HEK293 (cell line): ENCODE results near the gene YAE1.

Experiments used
- CTCF ChIA-PET: fragments of 350-600 bp; formaldehyde crosslinking; extraction: SDS; loops from one replicate; lab custom pipeline; 2021; ENCODE audit warnings: antibody characterized with exemption; lab: Yijun Ruan, JAX
- POLR2A ChIA-PET: fragments of 300-600 bp; formaldehyde crosslinking; extraction: SDS; loops from one replicate; lab custom pipeline; 2020; ENCODE audit warnings: antibody characterized with exemption, inconsistent platforms; lab: Yijun Ruan, JAX
- H3K27ac ChIP-seq: fragments of 200-500 bp; sonication (Bioruptor generic); 2 replicates; pipeline ENCODE4 v1.5.1; 2014; ENCODE audit warnings: low read depth, low read length, control low read depth, inconsistent platforms; ENCODE audit errors: extremely low read depth
- H3K36me3 ChIP-seq, 2 experiments: fragments of 200-500 bp in 1 of 2; sonication (Bioruptor generic) in 1 of 2; 1 replicate in 1 of 2; 2 replicates in 1 of 2; pipeline ENCODE4 v1.5.1; 2014 to 2017; ENCODE audit warnings: inconsistent platforms in 2 of 2, low read length in 2 of 2; ENCODE audit not compliant: control insufficient read depth in 2 of 2, insufficient read depth in 1 of 2
- H3K4me1 ChIP-seq: fragments of 200-500 bp; sonication (Bioruptor generic); 2 replicates; pipeline ENCODE4 v1.5.1; 2014; ENCODE audit warnings: mild to moderate bottlenecking, low read length, inconsistent platforms; ENCODE audit not compliant: control insufficient read depth, insufficient read depth
- H3K4me3 ChIP-seq: 2 replicates; pipeline ENCODE4 v1.5.1; 2011; ENCODE audit warnings: low read depth, mild to moderate bottlenecking, control low read depth, low read length, moderate library complexity
- H3K9me3 ChIP-seq: fragments of 200-500 bp; sonication (Bioruptor generic); 2 replicates; pipeline ENCODE4 v1.5.1; 2014; ENCODE audit warnings: low read depth, low read length, inconsistent platforms; ENCODE audit not compliant: control insufficient read depth, insufficient read depth
- EGR2 ChIP-seq: fragments of 450-650 bp; formaldehyde crosslinking; IDR thresholded peaks from 2 replicates; pipeline ENCODE4 v1.5.1; 2016; ENCODE audit warnings: low read depth, missing biosample characterization, missing genetic modification characterization
- MYNN ChIP-seq: fragments of 450-650 bp; formaldehyde crosslinking; IDR thresholded peaks from 2 replicates; pipeline ENCODE4 v1.5.1; 2016; ENCODE audit warnings: missing biosample characterization, missing genetic modification characterization, borderline replicate concordance
- SP7 ChIP-seq: fragments of 450-650 bp; formaldehyde crosslinking; IDR thresholded peaks from 2 replicates; pipeline ENCODE4 v1.5.1; 2016; ENCODE audit warnings: missing biosample characterization, missing genetic modification characterization
- ZBTB8A ChIP-seq: fragments of 450-650 bp; formaldehyde crosslinking; IDR thresholded peaks from 2 replicates; pipeline ENCODE4 v1.5.1; 2016; ENCODE audit warnings: missing biosample characterization, missing genetic modification characterization
- ZNF138 ChIP-seq: fragments of 450-650 bp; formaldehyde crosslinking; IDR thresholded peaks from 2 replicates; pipeline ENCODE4 v1.5.1; 2016; ENCODE audit warnings: missing biosample characterization, missing genetic modification characterization, borderline replicate concordance
- ZNF184 ChIP-seq: fragments of 450-650 bp; IDR thresholded peaks from 2 replicates; pipeline ENCODE4 v1.5.1; 2018; ENCODE audit warnings: missing biosample characterization, mild to moderate bottlenecking, missing genetic modification characterization
- ZNF223 ChIP-seq: fragments of 450-650 bp; formaldehyde crosslinking; IDR thresholded peaks from 2 replicates; pipeline ENCODE4 v1.5.1; 2016; ENCODE audit warnings: missing biosample characterization, missing genetic modification characterization
- ZNF24 ChIP-seq: fragments of 450-650 bp; formaldehyde crosslinking; IDR thresholded peaks from 2 replicates; pipeline ENCODE4 v1.5.1; 2016; ENCODE audit warnings: missing biosample characterization, missing genetic modification characterization
- ZNF302 ChIP-seq: fragments of 450-650 bp; formaldehyde crosslinking; IDR thresholded peaks from 2 replicates; pipeline ENCODE4 v1.5.1; 2016; ENCODE audit warnings: missing biosample characterization, missing genetic modification characterization, low read depth
- ZNF560 ChIP-seq: fragments of 450-650 bp; formaldehyde crosslinking; IDR thresholded peaks from 2 replicates; pipeline ENCODE4 v1.5.1; 2017; ENCODE audit warnings: missing biosample characterization, missing genetic modification characterization, borderline replicate concordance
- ZNF561 ChIP-seq: fragments of 450-650 bp; IDR thresholded peaks from 2 replicates; pipeline ENCODE4 v1.5.1; 2018; ENCODE audit warnings: missing biosample characterization, missing genetic modification characterization, borderline replicate concordance
- ZNF654 ChIP-seq: fragments of 450-650 bp; formaldehyde crosslinking; IDR thresholded peaks from 2 replicates; pipeline ENCODE4 v1.5.1; 2016; ENCODE audit warnings: low read depth, missing biosample characterization, missing genetic modification characterization
- ZNF785 ChIP-seq: fragments of 450-650 bp; formaldehyde crosslinking; IDR thresholded peaks from 2 replicates; pipeline ENCODE4 v1.5.1; 2016; ENCODE audit warnings: missing biosample characterization, missing genetic modification characterization
- ZSCAN16 ChIP-seq: fragments of 450-650 bp; formaldehyde crosslinking; IDR thresholded peaks from 2 replicates; pipeline ENCODE4 v1.5.1; 2016; ENCODE audit warnings: missing biosample characterization, missing genetic modification characterization
- TF ChIP-seq, protein P1 (sequence below): fragments of 450-650 bp; formaldehyde crosslinking; IDR thresholded peaks from 2 replicates; pipeline ENCODE4 v1.5.1; 2016; ENCODE audit warnings: missing biosample characterization, missing genetic modification characterization, low read depth
- TF ChIP-seq, protein P2 (sequence below): fragments of 450-650 bp; formaldehyde crosslinking; IDR thresholded peaks from 2 replicates; pipeline ENCODE4 v1.5.1; 2016; ENCODE audit warnings: missing biosample characterization, missing genetic modification characterization
- TF ChIP-seq, protein P3 (sequence below): fragments of 450-650 bp; formaldehyde crosslinking; IDR thresholded peaks from 2 replicates; pipeline ENCODE4 v1.5.1; 2016; ENCODE audit warnings: missing biosample characterization, missing genetic modification characterization
- TF ChIP-seq, protein P4 (sequence below): fragments of 450-650 bp; IDR thresholded peaks from 2 replicates; pipeline ENCODE4 v1.5.1; 2018; ENCODE audit warnings: missing biosample characterization, missing genetic modification characterization
- TF ChIP-seq, protein P5 (sequence below): fragments of 450-650 bp; formaldehyde crosslinking; IDR thresholded peaks from 2 replicates; pipeline ENCODE4 v1.5.1; 2016; ENCODE audit warnings: missing biosample characterization, missing genetic modification characterization
- TF ChIP-seq, protein P6 (sequence below): fragments of 450-650 bp; formaldehyde crosslinking; IDR thresholded peaks from 2 replicates; pipeline ENCODE4 v1.5.1; 2016; ENCODE audit warnings: missing biosample characterization, missing genetic modification characterization

The YAE1 gene

DNA sequence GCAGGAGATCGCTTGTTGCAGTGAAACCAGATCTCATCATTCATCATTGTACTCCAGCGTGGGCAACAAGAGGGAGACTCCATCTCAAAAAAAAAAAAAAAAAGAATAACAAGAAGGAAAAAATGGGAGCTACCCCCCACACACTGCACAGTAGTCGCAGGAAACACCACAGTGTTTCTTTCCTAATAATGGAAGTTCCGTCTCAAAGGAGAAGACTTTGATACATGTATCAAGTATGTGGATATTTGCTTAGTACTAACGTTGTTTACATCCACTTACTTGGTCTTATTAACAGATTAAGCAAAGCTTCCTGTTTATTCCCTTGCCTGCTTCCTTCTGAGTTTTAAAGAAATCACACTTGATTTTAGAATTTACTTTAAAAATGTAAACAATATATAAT, 22.2 kb downstream of the YAE1 start:
- POLR2A ChIA-PET, result interaction anchor here (0.7 kb wide), 1 partner anchor 359 kb away, joined by 3 read pairs; no protein-coding TSS in a partner anchor
- CTCF ChIA-PET, result interaction anchor here (0.6 to 3.1 kb wide), 4 partner anchors 8 to 158 kb away, joined by 3 to 16 read pairs (median 4); no protein-coding TSS in a partner anchor
- Histone ChIP-seq H3K36me3 (no peaks in the 10 kb centered on the region), H3K27ac (no peak overlapping the region), H3K4me1 (peaks cover 3% of the 10 kb centered on the region; the same call in 1 of the 2 replicates), H3K4me3 (no peak overlapping the region), H3K9me3 (no peaks in the 10 kb centered on the region)
- TF ChIP-seq, protein P1, sequence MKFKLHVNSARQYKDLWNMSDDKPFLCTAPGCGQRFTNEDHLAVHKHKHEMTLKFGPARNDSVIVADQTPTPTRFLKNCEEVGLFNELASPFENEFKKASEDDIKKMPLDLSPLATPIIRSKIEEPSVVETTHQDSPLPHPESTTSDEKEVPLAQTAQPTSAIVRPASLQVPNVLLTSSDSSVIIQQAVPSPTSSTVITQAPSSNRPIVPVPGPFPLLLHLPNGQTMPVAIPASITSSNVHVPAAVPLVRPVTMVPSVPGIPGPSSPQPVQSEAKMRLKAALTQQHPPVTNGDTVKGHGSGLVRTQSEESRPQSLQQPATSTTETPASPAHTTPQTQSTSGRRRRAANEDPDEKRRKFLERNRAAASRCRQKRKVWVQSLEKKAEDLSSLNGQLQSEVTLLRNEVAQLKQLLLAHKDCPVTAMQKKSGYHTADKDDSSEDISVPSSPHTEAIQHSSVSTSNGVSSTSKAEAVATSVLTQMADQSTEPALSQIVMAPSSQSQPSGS (tag by site-specific recombination), result no peak
- TF ChIP-seq, protein P2, sequence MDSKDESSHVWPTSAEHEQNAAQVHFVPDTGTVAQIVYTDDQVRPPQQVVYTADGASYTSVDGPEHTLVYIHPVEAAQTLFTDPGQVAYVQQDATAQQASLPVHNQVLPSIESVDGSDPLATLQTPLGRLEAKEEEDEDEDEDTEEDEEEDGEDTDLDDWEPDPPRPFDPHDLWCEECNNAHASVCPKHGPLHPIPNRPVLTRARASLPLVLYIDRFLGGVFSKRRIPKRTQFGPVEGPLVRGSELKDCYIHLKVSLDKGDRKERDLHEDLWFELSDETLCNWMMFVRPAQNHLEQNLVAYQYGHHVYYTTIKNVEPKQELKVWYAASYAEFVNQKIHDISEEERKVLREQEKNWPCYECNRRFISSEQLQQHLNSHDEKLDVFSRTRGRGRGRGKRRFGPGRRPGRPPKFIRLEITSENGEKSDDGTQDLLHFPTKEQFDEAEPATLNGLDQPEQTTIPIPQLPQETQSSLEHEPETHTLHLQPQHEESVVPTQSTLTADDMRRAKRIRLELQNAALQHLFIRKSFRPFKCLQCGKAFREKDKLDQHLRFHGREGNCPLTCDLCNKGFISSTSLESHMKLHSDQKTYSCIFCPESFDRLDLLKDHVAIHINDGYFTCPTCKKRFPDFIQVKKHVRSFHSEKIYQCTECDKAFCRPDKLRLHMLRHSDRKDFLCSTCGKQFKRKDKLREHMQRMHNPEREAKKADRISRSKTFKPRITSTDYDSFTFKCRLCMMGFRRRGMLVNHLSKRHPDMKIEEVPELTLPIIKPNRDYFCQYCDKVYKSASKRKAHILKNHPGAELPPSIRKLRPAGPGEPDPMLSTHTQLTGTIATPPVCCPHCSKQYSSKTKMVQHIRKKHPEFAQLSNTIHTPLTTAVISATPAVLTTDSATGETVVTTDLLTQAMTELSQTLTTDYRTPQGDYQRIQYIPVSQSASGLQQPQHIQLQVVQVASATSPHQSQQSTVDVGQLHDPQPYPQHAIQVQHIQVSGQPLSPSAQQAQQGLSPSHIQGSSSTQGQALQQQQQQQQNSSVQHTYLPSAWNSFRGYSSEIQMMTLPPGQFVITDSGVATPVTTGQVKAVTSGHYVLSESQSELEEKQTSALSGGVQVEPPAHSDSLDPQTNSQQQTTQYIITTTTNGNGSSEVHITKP (tag by site-specific recombination), result 0 out of 2 replicates have a peak, but pooled peaks have one; percentile 10
- TF ChIP-seq ZNF184 (tag by site-specific recombination) (no peak), MYNN (tag by site-specific recombination) (no peak)
- TF ChIP-seq, protein P3, sequence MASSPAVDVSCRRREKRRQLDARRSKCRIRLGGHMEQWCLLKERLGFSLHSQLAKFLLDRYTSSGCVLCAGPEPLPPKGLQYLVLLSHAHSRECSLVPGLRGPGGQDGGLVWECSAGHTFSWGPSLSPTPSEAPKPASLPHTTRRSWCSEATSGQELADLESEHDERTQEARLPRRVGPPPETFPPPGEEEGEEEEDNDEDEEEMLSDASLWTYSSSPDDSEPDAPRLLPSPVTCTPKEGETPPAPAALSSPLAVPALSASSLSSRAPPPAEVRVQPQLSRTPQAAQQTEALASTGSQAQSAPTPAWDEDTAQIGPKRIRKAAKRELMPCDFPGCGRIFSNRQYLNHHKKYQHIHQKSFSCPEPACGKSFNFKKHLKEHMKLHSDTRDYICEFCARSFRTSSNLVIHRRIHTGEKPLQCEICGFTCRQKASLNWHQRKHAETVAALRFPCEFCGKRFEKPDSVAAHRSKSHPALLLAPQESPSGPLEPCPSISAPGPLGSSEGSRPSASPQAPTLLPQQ (tag by site-specific recombination), result no peak
- TF ChIP-seq, protein P4, sequence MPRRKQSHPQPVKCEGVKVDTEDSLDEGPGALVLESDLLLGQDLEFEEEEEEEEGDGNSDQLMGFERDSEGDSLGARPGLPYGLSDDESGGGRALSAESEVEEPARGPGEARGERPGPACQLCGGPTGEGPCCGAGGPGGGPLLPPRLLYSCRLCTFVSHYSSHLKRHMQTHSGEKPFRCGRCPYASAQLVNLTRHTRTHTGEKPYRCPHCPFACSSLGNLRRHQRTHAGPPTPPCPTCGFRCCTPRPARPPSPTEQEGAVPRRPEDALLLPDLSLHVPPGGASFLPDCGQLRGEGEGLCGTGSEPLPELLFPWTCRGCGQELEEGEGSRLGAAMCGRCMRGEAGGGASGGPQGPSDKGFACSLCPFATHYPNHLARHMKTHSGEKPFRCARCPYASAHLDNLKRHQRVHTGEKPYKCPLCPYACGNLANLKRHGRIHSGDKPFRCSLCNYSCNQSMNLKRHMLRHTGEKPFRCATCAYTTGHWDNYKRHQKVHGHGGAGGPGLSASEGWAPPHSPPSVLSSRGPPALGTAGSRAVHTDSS (tag by site-specific recombination), result no peak

DNA sequence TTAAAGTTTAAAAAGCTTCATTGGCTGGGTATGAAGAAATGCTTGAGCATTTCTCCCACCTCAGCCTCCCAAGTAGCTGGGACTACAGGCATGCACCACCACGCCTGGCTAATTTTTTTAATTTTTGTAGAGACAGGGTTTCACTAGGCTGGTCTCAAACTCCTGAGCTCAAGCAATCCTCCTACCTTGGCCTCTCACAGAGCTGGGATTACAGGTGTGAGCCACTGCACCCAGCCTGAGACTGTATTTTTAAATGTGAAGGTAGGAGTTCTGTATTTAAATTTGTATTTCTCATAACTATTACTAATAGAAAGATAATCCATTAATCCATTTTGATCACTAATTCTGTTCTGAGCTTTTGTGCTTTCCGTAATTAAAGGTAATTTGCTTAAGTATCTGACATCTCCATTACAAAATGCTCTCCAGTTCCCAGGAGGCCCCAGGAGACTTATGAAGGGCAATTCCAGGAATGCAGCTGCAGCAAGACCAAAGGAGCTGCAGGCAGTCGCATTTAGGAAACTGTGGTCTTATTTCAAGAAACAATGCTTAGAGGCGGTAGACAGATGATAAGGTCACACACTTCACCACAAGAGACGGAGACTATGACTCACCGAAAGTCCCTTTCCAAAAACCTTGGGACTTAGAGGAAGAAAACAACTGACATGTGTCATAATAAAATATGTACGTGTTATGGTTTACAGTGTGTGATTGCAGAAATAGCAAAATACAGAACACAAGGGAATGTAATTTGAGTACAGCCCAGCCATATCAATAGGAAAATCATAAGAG, 23.3 kb downstream of the YAE1 start:
- Histone ChIP-seq H3K36me3 (no peaks in the 10 kb centered on the region), H3K27ac (no peak overlapping the region), H3K9me3 (no peaks in the 10 kb centered on the region), H3K4me1 (no peaks in the 10 kb centered on the region), H3K4me3 (no peak overlapping the region)
- ChIA-PET POLR2A (interaction anchor here (0.6 to 1.4 kb wide), 5 partner anchors 9 to 485 kb away, joined by 3 to 8 read pairs (median 3); partner anchors contain the start of gene RALA), CTCF (interaction anchor here (0.6 to 3.1 kb wide), 4 partner anchors 9 to 157 kb away, joined by 3 to 16 read pairs (median 4); no protein-coding TSS in a partner anchor)
- TF ChIP-seq ZNF654 (tag by site-specific recombination) (no peak), ZNF223 (tag by site-specific recombination) (no peak), ZSCAN16 (tag by site-specific recombination) (no peak), ZNF560 (tag by site-specific recombination) (no peak), ZNF302 (tag by site-specific recombination) (no peak), ZNF785 (tag by site-specific recombination) (no peak), ZBTB8A (tag by site-specific recombination) (no peak), ZNF561 (tag by site-specific recombination) (0 out of 2 replicates have a peak, but pooled peaks have one; percentile 32), ZNF138 (tag by site-specific recombination) (no peak), SP7 (tag by site-specific recombination) (peak; percentile 86), ZNF24 (tag by site-specific recombination) (no peak), EGR2 (no peak)
- TF ChIP-seq, protein P5, sequence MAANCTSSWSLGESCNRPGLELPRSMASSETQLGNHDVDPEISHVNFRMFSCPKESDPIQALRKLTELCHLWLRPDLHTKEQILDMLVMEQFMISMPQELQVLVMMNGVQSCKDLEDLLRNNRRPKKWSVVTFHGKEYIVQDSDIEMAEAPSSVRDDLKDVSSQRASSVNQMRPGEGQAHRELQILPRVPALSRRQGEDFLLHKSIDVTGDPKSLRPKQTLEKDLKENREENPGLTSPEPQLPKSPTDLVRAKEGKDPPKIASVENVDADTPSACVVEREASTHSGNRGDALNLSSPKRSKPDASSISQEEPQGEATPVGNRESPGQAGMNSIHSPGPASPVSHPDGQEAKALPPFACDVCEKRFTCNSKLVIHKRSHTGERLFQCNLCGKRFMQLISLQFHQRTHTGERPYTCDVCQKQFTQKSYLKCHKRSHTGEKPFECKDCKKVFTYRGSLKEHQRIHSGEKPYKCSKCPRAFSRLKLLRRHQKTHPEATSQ (tag by site-specific recombination), result no peak
- TF ChIP-seq, protein P6, sequence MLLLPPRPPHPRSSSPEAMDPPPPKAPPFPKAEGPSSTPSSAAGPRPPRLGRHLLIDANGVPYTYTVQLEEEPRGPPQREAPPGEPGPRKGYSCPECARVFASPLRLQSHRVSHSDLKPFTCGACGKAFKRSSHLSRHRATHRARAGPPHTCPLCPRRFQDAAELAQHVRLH (tag by site-specific recombination), result no peak
